GM19238 (cell line): ENCODE results near the gene ARPIN.
"Not testable (repeated sequence)": the region's sequence is repeated elsewhere in the genome, so short reads cannot be mapped to it uniquely, and the experiment has no call there.

Experiments used
- DNase-seq: peaks from one replicate; pipeline ENCODE4 v3.0.0; 2011; ENCODE audit warnings: low spot score; ENCODE audit not compliant: insufficient read length

Gene ARPIN

GRCh38 chr15:89910891-89911626 lies 1.7 kb downstream of the ARPIN start:
- no peak for DNase-seq

- no peak for DNase-seq
Observed at GRCh38 chr15:89909611-89910010, 3.1 kb downstream of the ARPIN start.

- no peak for DNase-seq
Observed at GRCh38 chr15:89908226-89908625, 4.5 kb downstream of the ARPIN start.

- no peak for DNase-seq
Observed at GRCh38 chr15:89907289-89907688, 5.5 kb downstream of the ARPIN start.

GRCh38 chr15:89905846-89906378 lies 6.8 kb downstream of the ARPIN start:
- DNase-seq = no peak

DNA sequence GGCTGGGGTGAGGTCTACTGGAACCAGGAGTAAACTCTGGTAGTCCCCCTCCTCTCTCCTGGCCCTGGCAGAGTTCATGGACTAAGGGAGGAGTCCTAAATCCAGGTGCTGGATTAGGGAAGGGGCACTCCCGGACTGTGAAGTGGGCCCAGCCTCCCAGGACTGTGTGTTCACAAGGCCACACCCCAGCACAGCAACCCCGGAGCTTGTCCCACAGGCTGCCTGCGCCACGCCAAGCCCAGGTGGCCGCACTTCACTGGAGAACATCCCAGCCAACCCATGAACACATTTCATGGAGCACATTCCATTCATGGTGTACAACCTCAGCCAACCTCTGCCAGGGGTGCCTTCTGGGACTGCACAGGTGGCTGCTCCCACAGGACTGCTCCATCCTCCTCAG lies 8.2 kb downstream of the ARPIN start:
- DNase-seq = no peak

- no peak for DNase-seq
Observed at GRCh38 chr15:89903858-89904130, 9.0 kb downstream of the ARPIN start.

DNA sequence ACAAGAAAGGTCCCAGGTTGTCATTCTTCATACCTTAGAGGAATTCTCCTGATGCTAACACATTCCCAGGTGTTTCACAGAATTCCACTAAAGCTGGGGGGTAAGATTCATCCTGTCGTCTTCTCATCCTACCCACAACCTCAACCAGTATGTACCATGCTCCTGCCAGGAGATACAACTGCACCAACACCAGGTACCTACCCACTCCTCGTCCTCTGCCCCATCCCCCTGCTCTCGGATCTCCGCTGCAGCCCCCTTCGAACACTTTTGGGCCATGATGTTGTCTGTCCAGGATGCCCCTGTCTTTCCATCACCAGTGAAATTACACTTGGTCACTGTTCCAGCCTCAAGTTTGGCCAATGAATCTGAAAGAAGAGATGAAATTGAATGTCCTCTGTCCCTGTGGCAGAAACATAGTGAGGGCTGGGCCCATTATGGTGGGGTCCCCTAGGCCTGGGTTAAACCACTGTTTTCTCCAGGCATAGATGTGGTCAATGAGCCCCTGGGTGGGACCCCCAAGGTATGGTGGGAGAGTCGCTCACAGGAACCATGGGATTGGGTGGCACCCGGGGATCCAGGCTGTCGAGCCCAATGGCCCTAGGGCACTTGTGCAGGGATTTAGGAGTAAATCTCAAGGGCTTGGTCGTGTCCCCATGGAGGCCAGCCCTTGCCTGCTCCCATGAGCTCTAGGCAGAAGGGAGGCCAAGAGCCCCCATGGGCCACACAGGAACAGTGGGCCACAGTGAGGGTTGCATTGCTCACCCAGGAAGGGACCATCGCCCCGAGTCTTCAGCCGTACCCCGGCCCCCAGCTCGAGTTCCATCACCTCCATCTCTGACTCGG lies 9.5 kb downstream of the ARPIN start:
- no peak for DNase-seq

DNA sequence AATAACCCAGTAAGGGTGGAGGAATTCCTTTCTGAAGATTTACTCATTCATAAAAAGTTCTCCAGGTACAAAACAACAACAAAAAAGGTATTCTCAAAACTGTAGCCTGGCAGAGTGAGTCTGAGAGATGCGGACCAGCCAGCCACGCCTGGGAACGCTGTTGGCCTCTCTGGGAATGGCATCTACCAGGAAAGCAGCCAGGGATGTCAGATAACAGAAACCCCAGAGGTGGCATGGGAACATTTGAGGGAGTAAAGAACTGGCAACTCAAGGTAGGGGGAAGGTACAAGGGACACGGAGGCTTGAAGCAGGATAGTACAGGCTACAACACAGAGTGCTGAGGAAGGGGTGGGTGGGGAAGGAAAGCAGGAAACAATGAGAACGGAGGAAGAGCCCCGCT lies 11.9 kb downstream of the ARPIN start:
- no peak for DNase-seq

- DNase-seq = no peak
Observed at GRCh38 chr15:89899951-89900567, 12.7 kb downstream of the ARPIN start.

GRCh38 chr15:89899295-89899945 lies 13.3 kb downstream of the ARPIN start:
- DNase-seq = no peak

DNA sequence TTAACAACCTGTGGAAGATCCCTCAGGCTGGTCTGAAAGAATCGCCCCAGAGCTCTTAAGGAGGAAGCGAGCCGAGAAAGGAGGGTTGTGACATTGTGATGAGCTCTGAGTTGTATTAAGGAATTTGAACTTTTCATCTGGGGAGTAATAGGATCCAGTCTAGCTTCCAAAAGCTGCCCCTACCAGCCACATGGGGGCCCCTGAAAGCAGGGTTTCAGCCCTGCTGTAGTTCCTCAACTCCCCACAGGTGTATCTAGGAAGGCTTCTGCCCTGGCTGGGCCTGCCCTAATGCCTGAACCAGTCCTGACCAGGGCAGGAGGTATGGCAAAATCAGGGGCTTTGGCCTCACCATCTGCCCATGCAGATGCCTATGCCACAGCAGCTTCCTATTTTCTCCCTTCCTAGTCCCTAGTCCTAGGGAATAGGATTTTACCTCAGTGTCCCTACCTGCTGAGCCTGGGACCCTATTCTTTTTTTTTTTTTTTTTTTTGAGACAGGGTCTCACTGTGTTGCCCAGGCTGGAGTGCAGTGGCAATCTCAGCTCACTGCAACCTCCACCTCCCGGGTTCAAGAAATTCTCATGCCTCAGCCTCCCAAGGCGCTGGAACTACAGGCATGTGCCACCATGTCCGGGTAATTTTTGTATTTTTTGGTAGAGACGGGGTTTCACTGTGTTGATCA lies 14.0 kb downstream of the ARPIN start:
- peak; percentile 64 for DNase-seq

DNA sequence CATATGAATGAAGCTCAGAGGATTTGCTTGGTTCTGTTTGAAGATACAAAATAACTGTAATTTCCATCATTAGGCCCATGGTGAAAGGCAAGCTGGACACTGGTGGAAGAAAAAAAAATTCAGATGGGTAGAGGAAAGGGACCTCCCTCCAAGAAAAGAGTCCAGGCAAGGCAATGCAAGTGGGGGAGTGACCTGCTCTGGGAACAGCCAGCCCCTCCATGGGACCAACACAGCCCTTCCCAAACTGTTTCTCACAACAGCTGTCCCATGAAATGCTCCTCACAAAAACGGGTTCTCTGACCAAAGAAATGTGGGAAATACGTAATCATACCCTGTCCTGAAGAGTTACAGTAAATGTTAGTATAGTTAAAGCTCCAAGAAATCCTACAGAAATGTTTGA lies 14.6 kb downstream of the ARPIN start:
- DNase-seq = no peak

- peak; percentile 69 for DNase-seq
Observed at GRCh38 chr15:89893696-89894447, 18.9 kb downstream of the ARPIN start, which contains the start of gene AP3S2. AP3S2 (minus strand) TSS chr15:89893994; CDS start chr15:89893949, 45 bp downstream.

GRCh38 chr15:89893027-89893426 lies 19.7 kb downstream of the ARPIN start:
- no peak for DNase-seq

- DNase-seq = no peak
Observed at GRCh38 chr15:89888214-89888804, 24.4 kb downstream of the ARPIN start.

GRCh38 chr15:89885611-89886010 lies 27.1 kb downstream of the ARPIN start:
- DNase-seq = no peak

DNA sequence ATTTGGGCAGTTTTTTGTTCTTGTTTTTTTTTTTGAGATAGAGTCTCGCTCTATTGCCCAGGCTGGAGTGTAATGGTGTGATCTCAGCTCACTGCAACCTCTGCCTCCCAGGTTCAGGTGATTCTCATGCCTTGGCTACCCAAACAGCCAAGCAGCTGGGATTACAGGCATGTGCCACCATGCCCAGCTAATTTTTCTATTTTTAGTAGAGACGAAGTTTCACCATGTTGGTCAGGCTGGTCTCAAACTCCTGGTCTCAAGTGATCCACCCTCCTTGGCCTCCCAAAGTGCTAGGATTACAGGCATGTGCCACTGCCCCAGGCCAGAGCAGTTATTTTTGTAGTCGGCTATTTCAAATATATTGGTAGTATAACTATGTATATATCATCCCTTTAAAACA lies 27.6 kb downstream of the ARPIN start:
- not testable (repeated sequence) for DNase-seq

DNA sequence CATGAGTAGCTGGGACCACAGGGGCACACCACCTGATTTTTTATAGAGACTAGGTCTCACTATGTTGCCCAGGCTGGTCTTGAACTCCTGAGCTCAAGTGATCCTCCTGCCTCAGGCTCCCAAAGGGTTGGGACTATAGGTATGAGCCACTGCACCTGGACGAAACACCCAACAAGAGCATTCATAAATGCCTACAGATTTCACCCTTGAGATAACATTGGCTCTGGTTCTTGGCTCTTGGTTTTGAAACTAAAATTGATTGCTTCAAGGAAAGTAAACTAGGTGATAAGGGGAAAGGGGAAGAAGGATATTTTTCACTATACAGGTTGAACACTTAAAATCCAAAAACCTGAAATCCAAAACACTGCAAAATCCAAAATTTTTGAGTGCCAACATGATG lies 29.2 kb downstream of the ARPIN start:
- DNase-seq = no peak

DNA sequence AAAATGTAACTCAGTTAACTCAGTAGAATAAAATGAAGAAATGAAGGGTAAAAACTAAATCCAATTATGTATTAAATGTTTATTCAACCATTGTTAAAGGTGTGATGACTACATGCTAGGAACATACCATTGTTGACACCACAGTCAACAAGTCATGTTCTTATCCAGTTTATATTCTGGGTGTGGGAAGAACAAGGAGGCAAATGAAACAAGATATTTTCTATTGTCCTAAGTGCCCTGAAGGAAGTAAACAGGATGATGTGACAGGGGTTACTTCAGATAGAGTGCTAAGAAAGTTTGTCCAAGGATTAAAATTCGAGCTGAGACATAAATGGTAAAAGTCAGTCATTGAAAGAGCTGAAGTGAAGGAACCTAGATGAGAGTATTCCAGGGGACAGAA lies 32.0 kb downstream of the ARPIN start:
- DNase-seq = no peak
